DOHH2 (cell line): ENCODE measurements around the gene ARHGEF39.

Source experiments
- H3F3A ChIP-seq: fragments of 200-600 bp; sonication (generic), shearing (Covaris generic); 2 replicates; pipeline ENCODE4 v1.6.0; 2016; ENCODE audit warnings: antibody characterized with exemption, mild to moderate bottlenecking; ENCODE audit not compliant: control insufficient read depth, insufficient read depth
- H3K27ac ChIP-seq: fragments of 200-600 bp; sonication (generic); 2 replicates; pipeline ENCODE4 v1.5.1; 2014; ENCODE audit warnings: low read depth, mild to moderate bottlenecking, low read length, moderate library complexity
- H3K27me3 ChIP-seq: fragments of 200-600 bp; sonication (generic); 2 replicates; pipeline ENCODE4 v1.6.1; 2014; ENCODE audit warnings: mild to moderate bottlenecking, low read length, mixed read lengths; ENCODE audit not compliant: control insufficient read depth
- H3K36me3 ChIP-seq: fragments of 200-600 bp; sonication (generic); 2 replicates; pipeline ENCODE4 v1.6.1; 2014; ENCODE audit warnings: mild to moderate bottlenecking, low read length, moderate library complexity, mixed read lengths; ENCODE audit not compliant: control insufficient read depth
- H3K4me1 ChIP-seq: fragments of 200-600 bp; sonication (generic); 2 replicates; pipeline ENCODE4 v1.6.1; 2014; ENCODE audit warnings: mild to moderate bottlenecking, low read length, mixed read lengths; ENCODE audit not compliant: control insufficient read depth
- H3K4me2 ChIP-seq: fragments of 200-600 bp; sonication (generic); 2 replicates; pipeline ENCODE4 v1.6.0; 2014; ENCODE audit warnings: mild to moderate bottlenecking, low read length, moderate library complexity
- H3K4me3 ChIP-seq: fragments of 200-600 bp; sonication (generic); 2 replicates; pipeline ENCODE4 v1.5.1; 2014; ENCODE audit warnings: mild to moderate bottlenecking, low read length, mixed read lengths
- H3K79me2 ChIP-seq: fragments of 200-600 bp; sonication (generic); 2 replicates; pipeline ENCODE4 v1.6.1; 2014; ENCODE audit warnings: mild to moderate bottlenecking, low read length, mixed read lengths; ENCODE audit not compliant: control insufficient read depth
- H3K9me2 ChIP-seq: fragments of 200-600 bp; sonication (generic); replicated peaks from 2 replicates; pipeline ENCODE4 v1.6.1; 2014; ENCODE audit warnings: mild to moderate bottlenecking, low read length, mixed read lengths; ENCODE audit not compliant: control insufficient read depth
- H3K9me3 ChIP-seq: fragments of 200-600 bp; sonication (generic); 2 replicates; pipeline ENCODE4 v1.6.1; 2014; ENCODE audit warnings: antibody characterized with exemption, low read length, mixed read lengths; ENCODE audit not compliant: control insufficient read depth, insufficient read depth
- H4K20me1 ChIP-seq: fragments of 200-600 bp; sonication (generic); 2 replicates; pipeline ENCODE4 v1.6.0; 2014; ENCODE audit warnings: low read depth, mild to moderate bottlenecking, antibody characterized with exemption, low read length, moderate library complexity; ENCODE audit not compliant: control insufficient read depth, insufficient read depth
- CTCF ChIP-seq: fragments of 200-600 bp; sonication (generic); IDR thresholded peaks from one replicate; pipeline ENCODE4 v1.5.1; 2014; ENCODE audit warnings: antibody characterized with exemption, mild to moderate bottlenecking, low read depth, low read length; ENCODE audit not compliant: poor library complexity, severe bottlenecking
- EZH2phosphoT487 ChIP-seq: fragments of 200-600 bp; sonication (generic); IDR thresholded peaks from 2 replicates; pipeline ENCODE4 v1.6.1; 2017; ENCODE audit warnings: borderline replicate concordance, mild to moderate bottlenecking, antibody characterized with exemption, low read length, moderate library complexity, mixed read lengths

The ARHGEF39 gene

GRCh38 chr9:35666549-35666948 is 1.6 kb upstream of the ARHGEF39 start:
- TF ChIP-seq CTCF (no peak), EZH2phosphoT487 (no peak)
- H3K4me2 ChIP-seq: no peak overlapping the region
- no peak overlapping the region for H3K4me3 ChIP-seq
- H3K36me3 ChIP-seq: peaks cover 34% of the 10 kb centered on the region
- peaks cover 40% of the 10 kb centered on the region for H3K4me1 ChIP-seq
- no peaks in the 10 kb centered on the region for H3K27me3 ChIP-seq
- peaks cover 32% of the 10 kb centered on the region for H3K79me2 ChIP-seq
- no peaks in the 10 kb centered on the region for H3K9me2 ChIP-seq
- H4K20me1 ChIP-seq: no peaks in the 10 kb centered on the region
- H3F3A ChIP-seq: peaks cover 3% of the 10 kb centered on the region
- H3K27ac ChIP-seq: no peak overlapping the region
- no peaks in the 10 kb centered on the region for H3K9me3 ChIP-seq

DNA sequence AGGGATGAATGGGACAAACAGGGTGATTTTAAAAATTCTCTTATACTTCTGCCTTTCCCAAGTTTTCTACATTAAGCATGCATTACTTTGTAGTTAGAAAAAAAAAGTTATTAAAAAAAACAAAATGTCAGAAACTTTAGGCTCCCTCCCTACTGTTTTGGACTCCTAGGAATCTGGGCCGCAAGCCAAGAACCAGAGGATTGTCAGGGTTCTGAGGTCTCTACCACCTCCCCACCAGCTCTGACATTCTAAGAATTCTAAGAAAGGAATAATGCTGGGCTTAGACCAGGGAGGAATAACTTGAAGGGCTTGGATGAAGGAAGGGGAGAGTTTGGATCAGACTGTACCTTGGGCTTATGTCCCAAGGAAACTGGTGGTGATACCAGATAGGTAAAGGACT is 1.1 kb upstream of the ARHGEF39 start:
- Histone ChIP-seq H3K4me3 (no peak overlapping the region), H3K27me3 (no peaks in the 10 kb centered on the region), H3K36me3 (peaks cover 37% of the 10 kb centered on the region), H3K4me1 (peaks cover 43% of the 10 kb centered on the region), H3F3A (peaks cover 7% of the 10 kb centered on the region), H3K9me2 (no peaks in the 10 kb centered on the region), H3K79me2 (peaks cover 32% of the 10 kb centered on the region), H4K20me1 (no peaks in the 10 kb centered on the region), H3K9me3 (no peaks in the 10 kb centered on the region), H3K27ac (no peak overlapping the region), H3K4me2 (no peak overlapping the region)
- TF ChIP-seq CTCF (no peak), EZH2phosphoT487 (no peak)

DNA sequence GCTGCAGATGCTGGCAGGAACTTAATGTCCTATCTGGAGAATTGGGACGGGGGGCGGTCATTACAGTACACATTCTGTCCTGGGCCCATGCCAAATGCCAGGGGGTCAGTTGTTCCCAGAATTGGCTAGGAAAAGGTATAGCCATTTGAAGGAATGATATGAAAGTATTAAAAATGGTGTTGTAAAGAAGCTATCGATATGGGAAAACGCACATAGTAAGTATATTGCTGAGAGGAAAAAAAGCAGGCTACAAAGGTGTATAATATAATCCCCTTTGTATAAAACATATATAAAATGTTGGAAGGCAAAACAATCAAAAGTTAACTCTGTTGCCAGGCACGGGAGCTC is 450 bp upstream of the ARHGEF39 start:
- peaks cover 49% of the 10 kb centered on the region for H3K4me1 ChIP-seq
- peaks cover 32% of the 10 kb centered on the region for H3K79me2 ChIP-seq
- peak overlapping the region; percentile 89 for H3K4me2 ChIP-seq
- no peaks in the 10 kb centered on the region for H4K20me1 ChIP-seq
- H3K27me3 ChIP-seq: no peaks in the 10 kb centered on the region
- peak overlapping the region; percentile 70 for H3K27ac ChIP-seq
- no peaks in the 10 kb centered on the region for H3K9me3 ChIP-seq
- peak overlapping the region; percentile 83 for H3K4me3 ChIP-seq
- H3F3A ChIP-seq: peaks cover 7% of the 10 kb centered on the region
- no peaks in the 10 kb centered on the region for H3K9me2 ChIP-seq
- no peak for TF ChIP-seq CTCF
- TF ChIP-seq EZH2phosphoT487: no peak
- H3K36me3 ChIP-seq: peaks cover 43% of the 10 kb centered on the region

GRCh38 chr9:35662437-35662836 is 2.6 kb downstream of the ARHGEF39 start:
- H3K4me2 ChIP-seq: peak overlapping the region; percentile 89
- peaks cover 46% of the 10 kb centered on the region for H3K79me2 ChIP-seq
- TF ChIP-seq CTCF (no peak), EZH2phosphoT487 (no peak)
- peaks cover 9% of the 10 kb centered on the region for H3F3A ChIP-seq
- no peaks in the 10 kb centered on the region for H3K9me2 ChIP-seq
- peaks cover 59% of the 10 kb centered on the region for H3K36me3 ChIP-seq
- H4K20me1 ChIP-seq: no peaks in the 10 kb centered on the region
- no peak overlapping the region for H3K27ac ChIP-seq
- H3K27me3 ChIP-seq: no peaks in the 10 kb centered on the region
- H3K4me1 ChIP-seq: peaks cover 72% of the 10 kb centered on the region
- H3K9me3 ChIP-seq: no peaks in the 10 kb centered on the region
- H3K4me3 ChIP-seq: no peak overlapping the region; the same call in 1 of the 2 replicates
